Activated effector memory CD4-positive, alpha-beta T cell treated with anti-CD3 and anti-CD28 coated beads, Interleukin-2, amount 50 U/mL, for 16 hours (primary cell): ENCODE measurements around the gene GRID2.
"Not testable (repeated sequence)": the region's sequence is repeated elsewhere in the genome, so short reads cannot be mapped to it uniquely, and the experiment has no call there.

Experiments used
- DNase-seq: peaks from one replicate; pipeline ENCODE4 v3.0.0-alpha.2; 2020

Gene GRID2

DNA sequence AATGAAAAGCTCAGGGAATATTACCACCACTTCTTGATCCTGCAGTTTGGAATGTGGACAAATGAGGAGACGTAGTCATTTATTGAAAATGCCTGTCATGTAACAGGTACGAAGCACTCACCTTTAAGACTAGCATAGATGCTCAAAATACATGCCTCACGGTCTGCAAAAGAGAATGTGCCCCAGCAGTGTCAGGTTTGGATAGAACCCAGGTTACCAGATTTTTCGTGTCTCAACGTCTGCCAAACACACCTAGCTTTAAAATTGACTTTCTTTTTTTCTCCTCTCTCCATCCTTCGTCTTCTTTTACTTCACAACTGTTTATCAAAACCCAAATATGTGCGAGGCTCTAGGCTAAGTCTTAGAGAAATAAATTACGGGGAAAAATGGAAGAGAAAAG lies 918.0 kb downstream of the GRID2 start:
- DNase-seq = no peak

DNA sequence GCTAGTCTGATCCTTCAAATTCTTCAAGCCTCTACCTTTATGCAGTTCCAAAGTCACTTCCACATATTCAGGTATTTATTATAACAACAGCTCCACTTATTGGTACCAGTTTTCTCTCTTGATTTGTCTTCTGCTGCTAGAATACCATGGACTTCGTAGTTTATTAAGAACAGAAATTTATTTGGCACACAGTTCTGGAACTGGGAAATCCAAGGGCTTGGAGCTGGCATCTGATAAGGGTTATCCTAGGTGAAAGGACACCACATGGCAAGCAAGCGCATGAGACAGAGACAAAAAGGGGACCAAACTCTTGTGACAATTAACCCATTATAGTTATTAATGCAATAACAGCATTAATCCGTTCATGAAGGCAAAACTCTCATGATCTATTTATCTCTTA lies 924.3 kb downstream of the GRID2 start:
- no peak for DNase-seq

DNA sequence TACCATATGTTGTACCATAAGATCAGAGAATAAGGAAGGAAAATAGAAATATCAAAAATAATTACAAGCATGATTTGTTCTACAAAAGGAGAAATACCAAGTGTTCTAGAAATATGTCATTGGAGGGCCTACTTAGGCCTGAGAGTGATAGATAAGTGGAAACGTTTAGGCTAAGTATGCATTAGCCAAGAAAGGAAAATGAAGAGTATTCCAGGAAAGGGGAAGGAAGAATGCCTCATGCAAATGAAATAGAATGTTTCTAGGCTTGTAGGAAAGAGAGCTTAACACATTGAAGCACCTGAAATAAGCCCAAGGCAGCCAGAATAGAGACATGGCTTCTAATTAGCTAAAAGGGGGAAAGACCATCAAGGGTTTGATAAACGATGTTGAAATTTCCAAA lies 929.1 kb downstream of the GRID2 start:
- DNase-seq = no peak

DNA sequence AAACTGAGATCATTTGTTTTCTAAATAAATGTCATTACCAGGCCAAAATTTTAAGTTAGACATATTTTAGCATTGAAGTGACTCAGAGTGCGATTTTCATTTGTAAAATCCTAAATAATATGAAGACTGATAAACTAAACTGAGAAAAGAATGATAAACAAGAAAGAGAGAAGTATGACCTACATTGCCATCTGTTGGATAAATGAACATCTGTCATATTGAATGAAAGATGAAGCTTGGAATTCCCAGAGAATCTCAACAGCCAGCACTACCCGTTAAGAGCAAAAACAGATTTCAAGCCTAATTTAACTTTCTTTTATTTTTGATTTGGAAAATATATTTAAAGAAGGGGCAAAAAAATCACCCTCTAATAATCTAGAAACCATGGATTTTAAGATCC lies 933.8 kb downstream of the GRID2 start:
- no peak for DNase-seq

DNA sequence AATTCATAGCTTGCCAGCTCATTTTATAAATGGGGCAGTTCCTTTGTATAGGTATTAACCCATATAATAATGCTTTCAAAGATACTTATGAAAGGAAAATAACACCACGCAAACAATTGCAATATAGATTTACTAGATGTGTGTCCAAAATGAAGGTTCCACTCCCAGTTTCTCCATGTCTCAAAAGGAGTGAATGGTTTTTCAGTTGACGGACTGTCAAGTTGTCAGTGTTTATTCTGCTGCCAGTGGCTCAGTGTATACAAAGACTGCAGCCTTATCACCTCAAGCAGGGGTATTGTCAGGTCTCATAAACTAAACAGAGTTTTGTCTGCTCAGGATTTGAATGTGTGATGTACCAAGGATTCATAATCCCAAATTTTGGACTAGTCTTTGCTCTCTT lies 939.5 kb downstream of the GRID2 start:
- DNase-seq = no peak

DNA sequence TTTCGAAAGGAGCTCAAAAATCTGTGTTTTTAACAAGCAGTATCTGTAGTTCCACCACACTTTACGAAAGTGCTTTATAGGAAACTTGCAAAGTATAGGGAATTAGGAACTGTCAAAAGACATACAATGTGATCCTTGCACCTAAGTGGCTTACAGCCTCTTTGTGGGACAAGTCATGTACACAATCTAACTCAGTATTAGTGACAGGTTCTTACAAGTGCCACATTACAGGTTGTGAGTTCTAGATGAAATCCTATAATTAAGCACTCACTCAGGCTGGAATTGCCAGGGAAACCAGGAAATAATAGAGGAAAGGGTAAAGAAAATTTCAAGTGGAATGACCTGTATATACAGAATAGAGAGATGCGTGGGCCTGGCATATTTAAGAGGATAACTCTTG lies 957.4 kb downstream of the GRID2 start:
- DNase-seq = no peak

DNA sequence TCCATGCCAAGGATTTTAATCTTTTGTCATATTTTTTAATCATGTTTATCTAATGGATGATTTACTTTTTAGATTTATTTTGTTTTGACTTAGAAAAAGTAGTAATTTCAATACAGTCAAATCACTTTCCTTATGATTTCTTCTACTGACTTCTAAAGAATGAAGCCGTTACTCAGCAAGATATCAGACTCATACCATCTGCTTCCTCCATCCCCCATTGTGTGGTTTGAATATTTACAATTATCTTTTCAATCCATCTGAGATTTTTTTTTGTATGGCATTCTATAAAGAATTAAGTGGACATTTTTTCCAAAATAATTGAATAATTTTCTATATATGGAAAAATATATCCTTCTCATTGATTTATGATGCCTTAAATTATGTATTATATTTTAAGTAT lies 959.4 kb downstream of the GRID2 start:
- DNase-seq = no peak

DNA sequence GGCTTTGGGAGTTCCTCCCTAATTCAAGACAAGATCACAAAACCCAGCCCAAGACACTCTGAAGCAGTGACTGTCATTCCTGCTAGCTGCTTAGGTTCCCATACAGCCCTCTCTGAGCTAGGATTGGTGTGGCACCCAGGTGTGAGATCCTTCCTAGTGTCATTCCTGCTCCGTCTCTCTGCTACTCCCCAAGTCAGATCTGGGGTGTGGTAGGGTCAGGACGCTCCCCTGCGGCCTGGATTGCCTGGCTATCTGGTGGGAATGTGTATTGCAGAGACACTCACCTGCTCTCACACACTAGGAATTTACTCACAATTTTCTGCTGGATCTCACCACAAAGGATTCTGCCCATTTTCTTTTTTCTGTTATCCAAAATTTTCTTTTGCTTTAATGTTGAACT lies 964.0 kb downstream of the GRID2 start:
- no peak for DNase-seq

DNA sequence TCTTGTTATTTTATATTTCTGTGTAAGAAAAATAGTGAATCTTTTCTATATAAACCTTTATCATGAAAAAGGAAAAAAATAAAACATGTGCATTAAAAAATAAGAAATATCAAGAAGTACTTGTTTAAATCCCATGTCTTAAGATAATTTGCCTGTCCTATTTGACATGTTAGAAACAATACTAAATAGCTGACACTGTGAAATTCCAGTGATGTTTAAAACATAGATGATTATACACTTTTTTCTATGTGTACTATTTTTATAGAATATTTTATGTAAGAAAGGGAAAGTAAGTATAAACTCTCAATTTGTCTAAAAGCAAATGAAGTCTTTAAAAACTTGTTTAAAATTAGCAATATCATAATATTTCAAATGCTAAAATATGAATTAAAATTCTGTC lies 981.6 kb downstream of the GRID2 start:
- no peak for DNase-seq

DNA sequence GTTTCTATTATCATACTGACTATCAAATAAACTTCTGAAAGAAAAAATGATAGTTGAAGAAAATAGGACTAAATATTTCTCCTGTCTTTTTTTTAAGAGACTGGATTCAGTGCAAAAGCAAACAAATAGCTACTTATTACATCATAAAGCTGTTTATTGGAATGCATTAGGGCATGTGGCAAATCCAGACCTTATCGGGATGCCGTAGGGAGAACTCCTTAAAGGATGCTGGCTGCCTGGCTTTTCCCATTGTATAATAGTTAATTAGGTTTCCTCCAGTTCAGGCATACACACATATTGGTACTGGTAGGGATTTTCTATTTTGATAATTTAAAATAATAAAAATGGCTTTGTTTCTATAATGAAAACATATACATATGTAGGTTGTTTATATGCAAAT lies 985.5 kb downstream of the GRID2 start:
- DNase-seq = no peak

DNA sequence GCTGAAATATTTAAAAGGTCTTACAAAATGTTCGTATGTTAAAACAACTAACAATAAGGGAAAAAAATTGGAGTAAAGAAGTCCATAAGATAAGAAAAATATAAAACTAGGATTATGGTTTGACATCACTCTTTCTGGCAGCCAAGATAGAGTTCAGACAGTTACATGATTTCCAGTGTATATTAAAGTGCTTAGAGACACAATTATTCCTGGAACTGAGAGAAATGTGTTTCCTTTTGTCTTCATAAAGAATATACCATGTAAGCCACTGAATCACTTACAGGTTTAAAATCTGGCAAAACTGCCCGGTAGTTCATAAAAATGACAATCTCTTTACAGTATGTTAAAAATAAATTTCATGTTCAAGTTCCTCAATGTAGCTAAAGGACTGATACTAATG lies 986.1 kb downstream of the GRID2 start:
- DNase-seq = no peak

DNA sequence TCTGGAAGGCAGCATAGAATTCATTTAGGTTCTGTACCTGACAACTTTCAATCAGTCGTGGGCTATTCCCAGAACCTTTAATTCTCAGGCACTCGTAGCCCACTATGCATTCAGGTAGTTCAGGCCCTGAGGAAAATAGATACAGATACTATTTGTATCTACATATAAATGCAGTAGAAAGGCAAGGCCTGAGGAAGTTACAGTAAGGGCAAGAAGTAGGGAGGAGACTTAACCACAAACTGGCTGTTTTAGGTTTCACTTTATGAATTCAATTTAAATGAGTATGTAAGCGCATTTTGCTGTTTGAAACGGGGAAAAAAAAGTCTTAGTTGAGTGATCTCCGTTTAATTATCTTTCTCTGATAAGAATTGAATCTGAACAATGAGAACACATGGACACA lies 995.4 kb downstream of the GRID2 start:
- no peak for DNase-seq

DNA sequence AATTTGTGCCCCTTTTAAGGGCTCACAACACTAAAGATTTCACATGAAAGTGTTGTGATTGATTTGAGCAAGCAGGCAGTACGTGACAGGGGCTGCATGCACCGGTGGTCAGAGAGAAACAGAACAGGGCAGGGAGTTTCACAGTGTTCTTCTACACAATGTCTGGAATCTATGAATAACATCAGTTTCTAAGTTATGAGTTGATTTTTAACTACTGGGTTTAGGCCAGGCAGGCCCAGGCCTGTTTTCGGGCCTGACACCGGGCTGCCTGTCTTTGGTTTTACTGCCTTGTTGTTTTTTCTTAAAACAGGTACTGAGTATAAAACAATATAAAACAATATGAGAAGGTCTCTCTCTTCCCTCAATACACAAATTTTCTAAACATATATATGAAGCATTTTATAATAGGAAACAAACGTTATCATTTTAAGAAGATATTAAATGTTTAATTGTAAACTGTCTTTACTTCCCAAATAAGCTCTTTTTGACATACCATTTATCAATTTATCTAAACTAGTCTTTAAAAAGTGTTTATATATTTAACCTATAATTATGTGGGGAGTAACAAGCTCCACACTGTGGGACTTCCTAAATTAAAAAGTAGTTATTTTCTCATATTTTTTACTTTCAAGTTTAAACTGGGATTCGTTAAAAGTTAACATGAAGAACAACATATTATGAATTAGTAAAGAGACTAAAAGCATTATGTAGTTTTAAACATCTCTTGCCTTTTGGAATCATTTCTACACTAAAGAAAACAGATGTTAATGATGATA lies 997.2 kb downstream of the GRID2 start:
- DNase-seq = not testable (repeated sequence)

DNA sequence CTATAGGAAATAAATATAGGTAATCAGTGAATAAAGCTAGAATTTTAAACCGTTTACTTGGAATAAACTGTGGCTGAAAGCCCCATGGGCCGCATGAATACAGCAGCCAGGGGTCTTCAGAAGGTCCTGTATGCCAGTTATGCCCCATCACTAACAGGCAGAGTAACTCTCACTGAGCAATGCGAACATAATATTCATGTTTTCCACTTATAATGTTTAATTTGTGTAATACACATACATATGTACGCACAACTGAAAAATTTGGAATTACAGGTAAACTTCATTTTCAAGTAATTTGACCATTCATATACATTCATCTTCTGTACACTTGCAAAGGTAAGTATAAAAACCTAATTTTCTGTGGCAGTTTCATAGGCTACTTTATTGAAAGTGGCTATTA lies 998.5 kb downstream of the GRID2 start:
- no peak for DNase-seq

DNA sequence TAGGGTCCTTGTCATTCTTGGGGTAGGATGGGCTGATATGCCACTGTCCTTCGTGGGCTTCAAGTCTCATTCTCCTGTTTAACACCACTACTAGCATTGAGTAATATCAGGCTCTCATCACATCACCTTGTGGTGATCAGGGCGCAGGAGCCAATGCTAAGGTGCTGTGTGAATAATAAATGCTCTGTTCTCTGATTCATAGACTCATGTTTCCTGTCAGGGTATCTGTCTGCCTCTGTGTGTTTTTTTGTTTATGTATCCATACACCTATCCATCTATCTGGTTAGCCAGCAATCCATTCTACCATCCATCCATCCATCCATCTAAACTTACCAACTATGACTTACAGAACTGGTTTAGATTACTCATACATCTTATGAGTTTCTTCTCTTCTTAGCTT lies 999.7 kb downstream of the GRID2 start:
- DNase-seq = no peak

DNA sequence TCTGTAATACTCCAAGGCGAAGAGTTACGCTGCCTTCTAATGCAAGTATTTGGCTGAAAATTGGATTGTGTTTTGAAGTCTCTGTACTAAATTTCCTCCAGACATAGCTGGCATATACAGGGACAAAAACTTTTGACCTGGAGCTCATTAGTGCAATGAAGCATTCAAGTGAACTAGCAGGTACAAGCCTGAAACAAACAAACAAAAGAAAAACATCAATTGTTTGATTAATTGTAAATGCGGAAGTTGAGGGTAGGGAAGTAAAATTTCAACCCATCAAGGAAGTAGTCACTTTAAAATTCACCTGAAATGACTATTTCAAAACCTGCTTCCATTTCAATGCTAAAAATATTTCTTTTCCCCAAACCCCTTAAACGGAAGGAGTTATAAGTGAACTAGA lies 1008.5 kb downstream of the GRID2 start:
- DNase-seq = no peak

DNA sequence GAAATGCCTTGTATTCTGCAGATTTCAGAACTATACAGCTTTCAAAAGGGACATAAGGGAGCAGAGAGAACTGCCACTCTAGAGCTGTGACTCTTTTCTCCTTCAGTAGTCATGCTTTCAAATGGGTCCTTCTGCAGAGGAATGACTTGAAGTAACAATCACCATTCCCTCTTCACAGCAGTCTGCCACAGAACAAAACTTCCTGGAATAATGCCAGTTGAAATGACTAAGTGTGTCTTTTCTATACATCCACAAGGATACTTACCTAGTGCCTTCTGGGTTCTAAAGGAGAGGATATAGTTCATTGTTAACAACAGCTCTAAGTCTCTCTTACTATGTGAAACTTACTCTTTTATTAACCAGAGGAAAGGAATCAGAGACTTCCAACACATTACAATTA lies 1009.4 kb downstream of the GRID2 start:
- no peak for DNase-seq

DNA sequence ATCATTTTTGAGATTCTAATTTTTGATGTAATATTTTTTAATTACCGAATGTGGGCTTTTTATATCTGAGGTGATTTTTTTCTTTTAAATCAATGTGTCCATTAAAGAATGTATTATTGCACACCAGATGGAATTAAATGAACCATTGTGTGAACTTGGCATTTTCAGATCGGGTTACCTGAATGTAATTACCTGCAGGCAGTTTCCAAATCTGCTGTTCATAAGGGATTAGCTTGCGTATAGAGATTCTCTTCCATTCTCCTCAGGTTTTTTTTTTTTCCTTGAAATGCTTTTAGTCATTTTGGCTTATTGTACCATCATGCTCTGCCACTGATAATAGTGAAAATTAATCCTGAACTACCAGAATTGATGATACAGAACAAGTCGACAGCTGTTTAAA lies 1013.3 kb downstream of the GRID2 start:
- no peak for DNase-seq

DNA sequence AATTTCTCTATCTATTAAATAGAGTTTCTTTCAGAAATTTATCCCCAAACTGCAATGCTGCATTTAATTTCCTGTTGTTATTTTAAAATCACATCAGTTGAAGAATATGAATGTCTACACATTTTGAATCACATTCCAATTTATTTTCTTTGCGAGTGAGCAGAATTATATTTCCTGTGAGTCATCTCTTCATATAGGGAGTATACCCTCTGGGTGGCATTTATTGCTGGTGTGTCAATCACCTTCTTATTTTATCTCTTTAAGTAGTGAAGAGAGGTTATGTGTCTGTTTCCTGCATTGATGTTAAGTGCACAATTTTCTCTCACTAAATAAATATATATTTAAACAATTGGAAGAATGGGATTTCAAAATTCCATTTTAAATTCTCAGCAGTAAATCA lies 1013.8 kb downstream of the GRID2 start:
- no peak for DNase-seq

DNA sequence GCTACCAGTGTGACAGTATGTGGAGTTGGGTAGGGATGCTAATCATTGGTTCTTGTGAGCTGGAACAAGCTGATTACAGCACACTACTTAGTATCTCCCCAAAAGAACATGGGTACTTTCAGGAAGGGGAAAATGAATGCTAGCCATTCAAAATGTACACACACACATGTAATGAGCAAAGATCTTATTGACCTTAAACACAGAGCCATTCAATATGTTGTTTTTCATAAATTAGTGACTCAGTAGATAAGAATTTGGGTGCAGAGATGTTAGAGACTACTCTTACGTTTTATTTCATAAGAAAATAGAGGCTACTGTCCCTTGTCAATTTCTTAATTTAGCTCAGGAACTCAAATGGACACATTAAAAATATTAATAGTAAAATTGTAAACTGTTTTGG lies 1015.3 kb downstream of the GRID2 start:
- no peak for DNase-seq

DNA sequence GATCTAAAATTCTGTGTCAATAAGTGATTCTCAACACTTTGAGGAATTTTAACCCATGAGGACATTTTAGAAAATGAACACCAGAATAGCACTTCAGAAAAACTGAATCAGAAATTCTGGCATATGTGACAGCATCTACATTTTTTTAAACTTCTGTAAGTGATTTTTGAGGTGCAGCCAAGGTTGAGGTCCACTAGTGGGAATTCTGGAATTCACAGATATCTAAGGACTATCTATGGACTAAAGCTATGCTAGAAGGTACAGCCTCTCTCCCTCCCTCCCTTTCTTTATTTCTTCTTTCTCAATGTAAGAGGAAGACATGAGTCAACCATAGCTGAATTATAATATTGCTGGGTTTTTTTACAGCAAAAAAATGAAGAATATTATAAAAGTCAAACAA lies 1016.6 kb downstream of the GRID2 start:
- no peak for DNase-seq

DNA sequence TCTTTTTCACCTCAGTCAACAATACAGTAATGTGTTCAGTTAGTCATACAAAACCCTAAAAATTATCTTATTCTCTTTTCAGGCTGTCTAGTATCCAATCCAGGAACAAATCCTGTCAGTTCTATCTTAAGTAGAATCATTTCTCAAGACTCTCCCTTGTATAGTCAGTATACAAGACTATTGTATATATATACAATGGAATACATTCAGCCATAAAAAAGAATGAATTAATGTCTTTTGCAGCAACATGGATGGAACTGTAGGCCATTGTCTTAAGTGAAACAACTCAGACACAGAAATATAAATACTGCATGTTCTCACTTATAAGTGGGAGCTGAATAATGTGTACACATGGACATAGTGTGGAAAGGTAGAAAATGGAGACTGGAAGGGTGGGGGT lies 1023.6 kb downstream of the GRID2 start:
- no peak for DNase-seq

DNA sequence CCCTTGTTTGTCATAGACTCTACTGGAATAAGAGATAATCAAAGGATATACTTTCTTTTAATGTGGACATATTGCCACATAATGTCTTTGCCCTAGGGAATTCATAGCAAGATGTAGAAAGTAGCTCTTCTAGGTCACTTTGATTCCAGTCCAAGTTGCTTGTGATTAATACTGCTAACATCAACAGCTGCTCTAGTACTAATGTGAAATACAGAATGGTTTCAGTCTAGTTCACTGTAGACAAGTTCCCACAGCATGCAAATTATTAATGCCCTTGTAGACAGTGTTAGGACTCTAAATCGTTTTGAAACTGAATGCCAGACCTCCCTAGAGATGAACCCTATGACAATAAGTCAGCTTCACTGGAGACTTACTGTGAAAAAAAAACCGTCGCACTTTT lies 1030.2 kb downstream of the GRID2 start:
- DNase-seq = no peak

DNA sequence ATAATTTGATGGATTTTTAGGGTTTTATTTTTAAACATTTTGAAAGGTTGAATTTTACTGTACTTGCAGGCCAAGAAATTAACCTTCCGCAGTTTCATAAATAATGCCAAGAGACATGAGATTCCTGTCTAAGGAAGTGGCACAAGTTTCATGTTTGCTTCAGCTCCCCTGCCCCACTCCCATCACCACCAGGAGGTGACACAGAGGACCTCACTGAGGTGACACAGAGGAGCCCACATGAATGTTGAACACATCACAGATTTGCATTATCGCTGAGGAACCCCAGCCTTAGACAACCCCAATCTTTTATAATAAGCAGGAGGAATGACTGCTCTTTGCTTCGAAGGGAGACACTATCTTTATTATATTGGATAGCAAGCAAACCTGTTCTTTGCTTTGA lies 1033.4 kb downstream of the GRID2 start:
- no peak for DNase-seq

DNA sequence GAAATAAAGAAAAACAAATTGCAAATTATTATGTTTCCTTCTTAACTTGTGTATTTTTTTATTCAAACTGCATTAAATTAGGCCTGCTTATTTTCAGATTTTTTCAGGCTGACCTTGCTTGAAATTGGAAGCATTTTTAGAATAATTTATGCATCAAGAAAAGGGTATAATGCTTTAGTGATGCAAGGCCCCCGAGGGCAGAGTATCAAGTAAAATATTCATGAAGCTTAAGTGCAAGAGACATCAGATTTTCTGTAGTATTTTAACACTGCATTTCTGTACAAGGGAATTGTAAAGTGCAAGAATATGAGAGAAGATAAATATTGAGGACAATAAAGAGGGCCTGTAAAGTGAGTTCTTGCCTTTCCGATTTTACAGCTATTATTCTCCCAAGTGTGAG lies 1039.0 kb downstream of the GRID2 start:
- DNase-seq = no peak

DNA sequence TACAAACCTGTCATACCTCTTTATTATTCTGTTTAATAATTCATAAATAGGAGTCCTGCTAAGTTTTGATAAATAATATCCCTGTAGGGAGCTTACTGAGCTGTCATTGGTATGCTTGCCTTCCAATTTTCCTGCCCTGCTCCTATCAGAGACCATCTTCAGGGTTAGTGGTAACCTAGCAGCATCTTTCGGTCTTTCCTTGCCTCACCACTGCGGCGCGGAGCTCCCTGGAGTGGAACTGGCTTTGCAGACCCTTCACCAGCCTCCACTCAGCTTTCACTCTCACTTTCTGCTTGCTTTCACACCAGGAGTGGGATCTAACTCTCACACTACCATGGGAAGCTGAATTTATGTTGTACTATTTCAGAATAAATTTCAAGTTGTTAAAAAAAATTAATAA lies 1043.1 kb downstream of the GRID2 start:
- no peak for DNase-seq
